Osteocyte (in vitro differentiated cells): ENCODE measurements around the gene KRTAP5-10. TPM values are rescaled to one million over a fixed set of nuclear protein-coding genes. Genes with fewer than 3 reads are reported as not detected.
"Not testable (repeated sequence)": the region's sequence is repeated elsewhere in the genome, so short reads cannot be mapped to it uniquely, and the experiment has no call there.

Experiments used
- DNase-seq: peaks from one replicate; pipeline ENCODE4 v3.0.0; 2021; ENCODE audit warnings: mixed read lengths; ENCODE audit not compliant: unreplicated experiment; ENCODE audit errors: extremely low spot score
- H3K27ac Mint-ChIP-seq: one replicate; pipeline ENCODE4 v1.8.0; 2021; ENCODE audit warnings: mild to moderate bottlenecking, mixed read lengths; ENCODE audit not compliant: unreplicated experiment
- H3K27me3 Mint-ChIP-seq: one replicate; pipeline ENCODE4 v1.8.0; 2021; ENCODE audit warnings: mixed read lengths; ENCODE audit not compliant: unreplicated experiment
- H3K36me3 Mint-ChIP-seq: one replicate; pipeline ENCODE4 v1.8.0; 2021; ENCODE audit warnings: mixed read lengths; ENCODE audit not compliant: unreplicated experiment
- H3K4me1 Mint-ChIP-seq: one replicate; pipeline ENCODE4 v1.8.0; 2021; ENCODE audit warnings: mixed read lengths; ENCODE audit not compliant: unreplicated experiment
- H3K4me3 Mint-ChIP-seq: one replicate; pipeline ENCODE4 v1.8.0; 2021; ENCODE audit warnings: mild to moderate bottlenecking, moderate library complexity, mixed read lengths; ENCODE audit not compliant: unreplicated experiment
- H3K9me3 Mint-ChIP-seq: one replicate; pipeline ENCODE4 v1.8.0; 2021; ENCODE audit warnings: mixed read lengths; ENCODE audit not compliant: unreplicated experiment
- total RNA-seq: library from RNA; stranded (reverse); gene quantifications from 2 replicates; pipeline ENCODE4 v1.2.1, GENCODE V29; 2021
- TF ChIP-seq, protein P1 (sequence below): fragments of 200-600 bp; sonication (generic); IDR thresholded peaks from 2 replicates; pipeline ENCODE4 v1.5.0; 2021; ENCODE audit warnings: antibody characterized with exemption, mild to moderate bottlenecking, moderate library complexity

KRTAP5-10 gene
- total RNA-seq, 1 donor from 2014 or later: 0.30 TPM

DNA sequence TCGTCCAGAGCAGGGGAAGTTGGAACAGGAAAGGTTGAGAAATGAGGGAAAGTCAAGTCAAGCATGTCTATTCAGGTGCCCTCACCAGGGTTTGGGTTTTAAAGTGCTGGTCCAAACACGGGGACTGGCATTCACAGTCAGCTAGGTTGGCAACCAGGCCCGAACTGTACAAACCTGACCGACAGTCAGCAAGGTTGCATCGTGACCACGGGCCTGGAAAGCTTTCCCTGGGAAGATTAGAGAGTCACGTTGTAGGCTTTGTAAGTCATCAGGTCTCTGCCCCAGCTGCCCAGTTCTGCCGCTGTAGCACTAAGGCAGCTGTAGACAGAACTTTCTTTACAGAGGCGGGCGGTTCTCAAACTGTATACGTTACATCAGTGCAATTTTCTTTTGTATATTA, 7.4 kb downstream of the KRTAP5-10 start:
- DNase-seq: no peak
- no peaks in the 10 kb centered on the region for H3K9me3 Mint-ChIP-seq

DNA sequence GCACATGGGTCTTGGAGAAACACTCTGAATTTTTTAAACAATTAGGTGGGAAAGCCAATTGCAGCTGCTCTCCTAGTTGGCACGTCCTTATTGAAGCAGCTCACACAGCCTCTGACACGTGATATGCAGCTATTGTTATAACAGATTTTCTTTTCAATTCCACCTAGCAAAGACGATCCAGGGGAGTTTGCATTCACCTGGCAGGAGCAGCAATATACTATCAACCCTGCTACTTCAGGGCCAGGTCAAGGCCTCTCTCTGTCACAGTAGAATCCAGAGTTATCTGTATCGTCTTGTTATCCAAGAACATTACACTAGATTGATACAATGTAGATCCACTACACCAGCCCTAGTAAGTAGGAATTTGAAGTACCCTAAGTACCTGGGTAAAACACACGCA, 9.1 kb downstream of the KRTAP5-10 start:
- Mint-ChIP-seq H3K27ac (no peak overlapping the region), H3K36me3 (no peaks in the 10 kb centered on the region), H3K4me1 (no peaks in the 10 kb centered on the region), H3K9me3 (no peaks in the 10 kb centered on the region), H3K4me3 (no peak overlapping the region), H3K27me3 (peaks cover 13% of the 10 kb centered on the region)
- DNase-seq: no peak
- TF ChIP-seq, protein P1, sequence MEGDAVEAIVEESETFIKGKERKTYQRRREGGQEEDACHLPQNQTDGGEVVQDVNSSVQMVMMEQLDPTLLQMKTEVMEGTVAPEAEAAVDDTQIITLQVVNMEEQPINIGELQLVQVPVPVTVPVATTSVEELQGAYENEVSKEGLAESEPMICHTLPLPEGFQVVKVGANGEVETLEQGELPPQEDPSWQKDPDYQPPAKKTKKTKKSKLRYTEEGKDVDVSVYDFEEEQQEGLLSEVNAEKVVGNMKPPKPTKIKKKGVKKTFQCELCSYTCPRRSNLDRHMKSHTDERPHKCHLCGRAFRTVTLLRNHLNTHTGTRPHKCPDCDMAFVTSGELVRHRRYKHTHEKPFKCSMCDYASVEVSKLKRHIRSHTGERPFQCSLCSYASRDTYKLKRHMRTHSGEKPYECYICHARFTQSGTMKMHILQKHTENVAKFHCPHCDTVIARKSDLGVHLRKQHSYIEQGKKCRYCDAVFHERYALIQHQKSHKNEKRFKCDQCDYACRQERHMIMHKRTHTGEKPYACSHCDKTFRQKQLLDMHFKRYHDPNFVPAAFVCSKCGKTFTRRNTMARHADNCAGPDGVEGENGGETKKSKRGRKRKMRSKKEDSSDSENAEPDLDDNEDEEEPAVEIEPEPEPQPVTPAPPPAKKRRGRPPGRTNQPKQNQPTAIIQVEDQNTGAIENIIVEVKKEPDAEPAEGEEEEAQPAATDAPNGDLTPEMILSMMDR: no peak

More for the DNA sequence above, 7.4 kb downstream of the KRTAP5-10 start:
- no peaks in the 10 kb centered on the region for H3K36me3 Mint-ChIP-seq
- H3K4me1 Mint-ChIP-seq: no peaks in the 10 kb centered on the region
- no peak overlapping the region for H3K27ac Mint-ChIP-seq
- TF ChIP-seq, protein P1: no peak
- no peak overlapping the region for H3K4me3 Mint-ChIP-seq
- H3K27me3 Mint-ChIP-seq: peaks cover 15% of the 10 kb centered on the region

DNA sequence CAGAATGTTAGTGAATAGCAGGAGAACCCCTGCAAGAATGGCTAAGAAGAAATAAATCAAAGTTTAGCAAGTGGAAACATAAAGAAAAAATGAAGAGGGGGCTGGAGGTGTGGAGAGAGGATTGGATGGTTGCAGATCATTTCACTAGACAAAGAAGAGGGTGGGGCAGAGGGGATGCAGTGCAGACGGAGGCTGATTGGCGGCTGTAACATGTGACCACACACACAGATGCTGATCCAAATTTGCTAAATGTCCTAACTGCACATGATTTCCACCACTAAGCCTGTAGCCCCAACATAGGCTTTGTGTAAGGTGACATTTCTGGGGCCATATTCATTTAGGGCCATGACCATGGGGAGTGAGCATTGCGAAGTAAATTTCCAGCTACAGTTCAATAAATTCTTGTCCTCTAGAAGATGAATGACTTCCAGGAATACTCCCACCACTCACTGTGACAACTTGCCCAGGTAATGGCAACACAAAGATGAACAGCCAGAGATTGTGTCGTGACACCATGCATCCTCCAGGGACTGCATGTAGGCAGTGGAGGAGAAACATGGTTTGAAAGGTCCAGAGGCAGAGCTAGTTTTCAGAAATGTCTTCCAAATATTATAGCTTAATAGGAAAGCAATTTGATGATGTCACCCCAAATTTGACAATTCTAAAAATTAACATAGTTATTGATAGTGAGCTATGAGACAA, 10.5 kb downstream of the KRTAP5-10 start:
- no peak for DNase-seq
- peaks cover 13% of the 10 kb centered on the region for H3K27me3 Mint-ChIP-seq
- no peak overlapping the region for H3K4me3 Mint-ChIP-seq
- no peak overlapping the region for H3K27ac Mint-ChIP-seq
- TF ChIP-seq, protein P1: no peak
- no peaks in the 10 kb centered on the region for H3K4me1 Mint-ChIP-seq
- no peaks in the 10 kb centered on the region for H3K36me3 Mint-ChIP-seq
- no peaks in the 10 kb centered on the region for H3K9me3 Mint-ChIP-seq

DNA sequence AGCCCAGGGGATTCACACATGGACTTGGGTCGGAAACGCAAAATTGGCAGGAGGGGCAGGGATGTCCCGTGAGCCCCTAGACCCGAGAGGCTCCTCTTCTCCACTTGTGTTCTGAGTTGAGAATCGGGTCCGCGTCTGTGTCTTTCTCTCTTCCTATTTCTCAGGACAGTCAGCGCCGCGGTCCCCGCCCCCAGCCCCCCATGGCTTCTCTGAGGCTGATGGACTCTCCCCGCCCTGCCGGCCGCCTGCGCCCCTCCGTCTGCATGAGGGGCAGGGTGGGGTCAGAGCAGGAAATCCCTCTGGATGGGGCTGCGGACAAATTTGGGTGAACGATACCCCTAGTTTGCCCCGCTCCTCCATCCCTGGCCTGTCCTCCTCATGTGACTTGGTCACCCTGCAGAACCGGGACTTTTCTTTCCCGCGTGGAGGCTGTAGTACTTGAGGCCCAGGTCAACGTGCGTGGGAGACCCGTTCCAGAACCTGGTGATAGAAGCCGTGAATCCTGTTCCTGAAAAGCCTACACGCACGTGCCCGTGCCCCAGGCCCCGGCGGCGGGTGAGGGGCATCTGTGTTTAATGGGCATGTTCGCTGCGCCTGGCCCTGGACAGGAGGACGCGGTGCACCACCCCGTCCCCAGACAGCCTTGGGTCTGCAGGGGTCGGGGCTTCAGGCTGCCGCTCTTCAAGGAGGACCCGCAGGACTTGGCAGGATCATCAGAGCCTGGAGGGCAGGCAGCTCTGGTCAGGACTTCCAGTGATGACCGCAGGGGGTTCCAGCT, 11.5 kb downstream of the KRTAP5-10 start:
- H3K9me3 Mint-ChIP-seq, H3K27ac Mint-ChIP-seq, H3K4me1 Mint-ChIP-seq, H3K36me3 Mint-ChIP-seq, H3K4me3 Mint-ChIP-seq, DNase-seq: not testable (repeated sequence)
- H3K27me3 Mint-ChIP-seq: peaks cover 21% of the 10 kb centered on the region

DNA sequence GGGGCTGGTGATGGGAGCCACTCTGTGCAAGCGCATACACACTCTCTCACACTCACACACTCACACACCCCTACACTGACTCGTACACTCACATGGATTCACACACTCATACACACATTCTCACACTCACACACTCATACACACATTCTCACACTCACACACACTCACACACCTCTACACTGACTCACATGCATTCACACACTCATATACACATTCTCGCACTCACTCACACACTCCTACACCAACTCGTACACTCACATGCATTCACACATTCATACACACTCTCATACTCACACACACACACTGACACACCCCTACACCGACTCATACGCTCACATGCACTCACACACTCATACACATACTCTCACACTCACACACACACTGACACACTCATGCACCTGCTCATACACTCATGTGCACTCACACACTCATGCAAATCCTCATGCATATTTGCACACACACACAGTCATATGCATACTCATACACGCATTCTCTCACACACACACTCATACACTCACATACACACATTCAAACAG, 12.2 kb downstream of the KRTAP5-10 start:
- TF ChIP-seq, protein P1: no peak
- no peak for DNase-seq

DNA sequence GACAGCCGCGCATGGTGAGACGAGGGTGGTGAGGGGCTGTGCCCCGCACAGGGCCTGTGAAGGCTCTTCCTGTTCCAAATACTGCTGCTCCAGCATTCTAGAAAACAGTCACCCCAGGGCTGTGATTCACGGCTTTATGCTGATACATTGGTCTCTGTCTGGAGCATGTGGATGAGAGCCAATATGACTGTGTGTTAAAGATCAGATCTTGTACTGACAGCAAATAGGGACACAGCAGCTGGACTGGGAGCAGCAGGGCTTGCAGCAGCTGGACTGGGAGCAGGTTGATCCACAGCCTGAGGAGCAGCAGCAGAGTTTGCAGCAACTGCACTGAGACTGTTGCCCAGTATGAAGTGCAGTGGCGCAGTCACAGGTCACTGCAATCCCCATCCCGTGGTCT, 14.2 kb downstream of the KRTAP5-10 start:
- not testable (repeated sequence) for H3K9me3 Mint-ChIP-seq

More for the DNA sequence above, 12.2 kb downstream of the KRTAP5-10 start:
- peaks cover 24% of the 10 kb centered on the region for H3K27me3 Mint-ChIP-seq
- H3K9me3 Mint-ChIP-seq: no peaks in the 10 kb centered on the region
- no peak overlapping the region for H3K27ac Mint-ChIP-seq
- H3K36me3 Mint-ChIP-seq: no peaks in the 10 kb centered on the region
- no peak overlapping the region for H3K4me3 Mint-ChIP-seq
- H3K4me1 Mint-ChIP-seq: no peaks in the 10 kb centered on the region

More for the DNA sequence above, 14.2 kb downstream of the KRTAP5-10 start:
- peaks cover 24% of the 10 kb centered on the region for H3K27me3 Mint-ChIP-seq
- not testable (repeated sequence) for H3K4me1 Mint-ChIP-seq, DNase-seq, H3K4me3 Mint-ChIP-seq, H3K36me3 Mint-ChIP-seq, H3K27ac Mint-ChIP-seq
